Kidney (tissue), 14 donors: ENCODE measurements around the gene COX17. TPM values are rescaled to one million over a fixed set of nuclear protein-coding genes. Genes with fewer than 3 reads are reported as not detected.
"Not testable (repeated sequence)": the region's sequence is repeated elsewhere in the genome, so short reads cannot be mapped to it uniquely, and the experiment has no call there.

ENCODE experiments used
- DNase-seq, 5 donors: peaks; one replicate each; pipeline ENCODE4 v3.0.0-alpha.2; 2013 to 2020
- FAIRE-seq: peaks from 2 replicates; lab custom pipeline; 2012; peaks lifted over from hg19 to GRCh38; lab: Jason Lieb, UNC
- H3K27ac ChIP-seq, 2 donors: one replicate each; pipeline ENCODE4 v1.7.0; 2013; ENCODE audit warnings: low read depth in 2 of 2, low read length in 2 of 2, inconsistent platforms in 1 of 2
- H3K27me3 ChIP-seq: one replicate; pipeline ENCODE4 v1.7.1; 2013; ENCODE audit warnings: low read length, inconsistent platforms; ENCODE audit not compliant: control insufficient read depth, insufficient read depth
- H3K36me3 ChIP-seq, 3 donors: one replicate each; pipeline versions ENCODE4 v1.7.0 to v1.7.1; 2013; ENCODE audit warnings: low read length in 3 of 3, control low read depth in 1 of 3, inconsistent platforms in 1 of 3; ENCODE audit not compliant: insufficient read depth in 3 of 3, control insufficient read depth in 2 of 3
- H3K4me1 ChIP-seq, 3 donors: one replicate each; pipeline versions ENCODE4 v1.7.0 to v1.7.1; 2013; ENCODE audit warnings: low read length in 3 of 3, inconsistent platforms in 1 of 3, low read depth in 1 of 3; ENCODE audit not compliant: control insufficient read depth in 2 of 3, insufficient read depth in 2 of 3
- H3K4me3 ChIP-seq, 3 donors: one replicate each; pipeline versions ENCODE4 v1.7.0 to v1.8.1; 2013; ENCODE audit warnings: low read length in 3 of 3, control low read depth in 1 of 3, inconsistent platforms in 1 of 3
- H3K9ac ChIP-seq, 3 donors: one replicate each; pipeline versions ENCODE4 v1.7.0 to v1.7.1; 2013; ENCODE audit warnings: low read length in 3 of 3, control low read depth in 1 of 3, inconsistent platforms in 1 of 3
- H3K9me3 ChIP-seq, 3 donors: one replicate each; pipeline versions ENCODE4 v1.7.0 to v1.7.1; 2013; ENCODE audit warnings: low read length in 3 of 3, control low read depth in 1 of 3, inconsistent platforms in 1 of 3; ENCODE audit not compliant: control insufficient read depth in 2 of 3, insufficient read depth in 1 of 3
- CTCF ChIP-seq: IDR thresholded peaks from 3 replicates; pipeline ENCODE4 v1.5.1; 2012; ENCODE audit warnings: mild to moderate bottlenecking, moderate library complexity, borderline replicate concordance; ENCODE audit not compliant: insufficient read depth; ENCODE audit errors: extremely low read depth
- intact Hi-C: fragments of 100-400 bp; cut with DNase I; formaldehyde crosslinking; loops from one replicate; pipeline ENCODE4 v1.11.1; 2022
- polyA plus RNA-seq: library from polyadenylated mRNA; stranded (reverse); fragments of 350-450 nt; fragmentation: Illumina TruSeq; extraction: RNeasy Lipid Tissue Mini Kit (QIAGEN cat#74804); gene quantifications from one replicate; pipeline ENCODE4 v1.2.3, GENCODE V29; 2014; ENCODE audit warnings: low read depth, low replicate concordance; ENCODE audit not compliant: insufficient read depth
- total RNA-seq: library from RNA; stranded (reverse); fragmentation: NEBNext Ultra II Directional; extraction: Animal tissue kit (Norgen Biotek cat#: 25700); gene quantifications from one replicate; pipeline ENCODE4 v1.2.1, GENCODE V29; 2021
- donor health status: control.
- donor health status: control.
- donor health status: control.
- donor health status: control.
- donor health status: control.
- donor health status: DM: yes; HTN: yes; CAD: no.
- donor health status: Normal renal cell carcinoma (clear cell type).

COX17 gene
- total and polyA plus RNA-seq, 2 donors from 2014 or later, result 46.4 to 218 TPM

- H3K27ac ChIP-seq, result no peak overlapping the region
These were observed 2.7 kb upstream of the COX17 start for GRCh38 chr3:119679874-119680273.

GRCh38 chr3:119678209-119678608 lies 1.0 kb upstream of the COX17 start:
- H3K27ac ChIP-seq, FAIRE-seq, H3K27me3 ChIP-seq, intact Hi-C loops, H3K4me3 ChIP-seq, H3K36me3 ChIP-seq, H3K9me3 ChIP-seq: not testable (repeated sequence)
- Histone ChIP-seq H3K9ac (peak overlapping the region in 1 of 3 donors; percentile 95), H3K4me1 (peaks cover 0 to 11% (median 5%) of the 10 kb centered on the region in 3 donors)
- DNase-seq, result peak in 1 of 5 donors; percentile 54

More at GRCh38 chr3:119679874-119680273, 2.7 kb upstream of the COX17 start:
- Histone ChIP-seq H3K36me3 (no peaks in the 10 kb centered on the region), H3K9ac (no peak overlapping the region), H3K4me1 (peaks cover 0 to 11% (median 5%) of the 10 kb centered on the region in 3 donors), H3K27me3 (no peaks in the 10 kb centered on the region), H3K4me3 (no peak overlapping the region), H3K9me3 (no peaks in the 10 kb centered on the region)
- FAIRE-seq (no peak), DNase-seq (no peak)
- intact Hi-C loops, result no loop called here
- no peak for TF ChIP-seq CTCF

- intact Hi-C loops, result no loop called here
- H3K9ac ChIP-seq, result peak overlapping the region; percentile 82 to 95 (median 93)
These were observed 382 bp upstream of the COX17 start for GRCh38 chr3:119677641-119677934.

GRCh38 chr3:119676020-119676419 lies 1.2 kb downstream of the COX17 start:
- no peak for TF ChIP-seq CTCF
- peak overlapping the region in 2 of 3 donors; percentile 81 to 86 for H3K9ac ChIP-seq
- no peak for FAIRE-seq
- DNase-seq, result no peak
- peak overlapping the region; percentile 79 to 88 for H3K27ac ChIP-seq
- peaks cover 2 to 20% (median 4%) of the 10 kb centered on the region in 3 donors for H3K36me3 ChIP-seq
- H3K27me3 ChIP-seq, result no peaks in the 10 kb centered on the region
- intact Hi-C loops, result no loop called here
- peaks cover 0 to 11% (median 5%) of the 10 kb centered on the region in 3 donors for H3K4me1 ChIP-seq
- peak overlapping the region; percentile 85 to 97 (median 85) for H3K4me3 ChIP-seq
- no peaks in the 10 kb centered on the region for H3K9me3 ChIP-seq

More at GRCh38 chr3:119677641-119677934, 382 bp upstream of the COX17 start:
- DNase-seq (no peak), FAIRE-seq (no peak)
- Histone ChIP-seq H3K27me3 (no peaks in the 10 kb centered on the region), H3K4me3 (peak overlapping the region; percentile 85 to 97 (median 85)), H3K27ac (peak overlapping the region; percentile 90 to 91), H3K9me3 (no peaks in the 10 kb centered on the region), H3K36me3 (peaks cover 0 to 11% (median 4%) of the 10 kb centered on the region in 3 donors), H3K4me1 (peaks cover 0 to 11% (median 5%) of the 10 kb centered on the region in 3 donors)
- TF ChIP-seq CTCF, result no peak
